ENCODE results near the gene DUSP9. TPM values are rescaled to one million over a fixed set of nuclear protein-coding genes. Genes with fewer than 3 reads are reported as not detected.

The DUSP9 gene
- total and polyA plus RNA-seq, 8 donors, result 0.10 to 0.56 (median 0.23) TPM; not detected in 1

GRCh38 chrX:153611298-153612095, 35.5 kb upstream of the DUSP9 start:
- Histone ChIP-seq H3K4me3 (no peak overlapping the region), H3K27ac (no peak overlapping the region), H3K4me1 (peaks cover 0 to 6% of the 10 kb centered on the region in 2 donors), H3K36me3 (no peaks in the 10 kb centered on the region), H3K27me3 (peaks cover 0 to 22% of the 10 kb centered on the region in 2 donors), H3K9me3 (no peaks in the 10 kb centered on the region)
- intact Hi-C loops (cut with DNase I), result no loop called here
- DNase-seq (no peak), ATAC-seq (no peak)
- TF ChIP-seq CTCF (IDR thresholded peaks at IDR 0.05), result no peak

- intact Hi-C loops (cut with DNase I), result no loop called here
- no peak overlapping the region for H3K27ac ChIP-seq
- DNase-seq (no peak), ATAC-seq (no peak)
- H3K36me3 ChIP-seq, result no peaks in the 10 kb centered on the region
- peaks cover 0 to 22% of the 10 kb centered on the region in 2 donors for H3K27me3 ChIP-seq
- no peaks in the 10 kb centered on the region for H3K9me3 ChIP-seq
- no peak for TF ChIP-seq CTCF (IDR thresholded peaks at IDR 0.05)
- no peak overlapping the region for H3K4me3 ChIP-seq
- H3K4me1 ChIP-seq, result peaks cover 0 to 6% of the 10 kb centered on the region in 2 donors
These were observed 34.6 kb upstream of the DUSP9 start for GRCh38 chrX:153612413-153612812.

- DNase-seq (no peak), ATAC-seq (no peak)
- no peak for TF ChIP-seq CTCF (IDR thresholded peaks at IDR 0.05)
- Histone ChIP-seq H3K4me3 (no peak overlapping the region), H3K27me3 (peaks cover 0 to 29% of the 10 kb centered on the region in 2 donors), H3K9me3 (no peaks in the 10 kb centered on the region), H3K4me1 (peaks cover 0 to 6% of the 10 kb centered on the region in 2 donors), H3K36me3 (no peaks in the 10 kb centered on the region), H3K27ac (no peak overlapping the region)
- intact Hi-C loops (cut with DNase I), result no loop called here
These were observed 32.2 kb upstream of the DUSP9 start for GRCh38 chrX:153614818-153615217.

GRCh38 chrX:153620576-153620975, 26.4 kb upstream of the DUSP9 start:
- no peak for DNase-seq
- no peak for TF ChIP-seq CTCF (IDR thresholded peaks at IDR 0.05)
- Histone ChIP-seq H3K36me3 (no peaks in the 10 kb centered on the region), H3K4me1 (no peaks in the 10 kb centered on the region), H3K4me3 (no peak overlapping the region), H3K27me3 (peaks cover 0 to 7% of the 10 kb centered on the region in 2 donors), H3K27ac (no peak overlapping the region), H3K9me3 (no peaks in the 10 kb centered on the region)
- no peak for ATAC-seq
- intact Hi-C loops (cut with DNase I), result no loop called here

GRCh38 chrX:153621949-153622598, 24.9 kb upstream of the DUSP9 start:
- H3K4me3 ChIP-seq, result no peak overlapping the region

More at GRCh38 chrX:153621949-153622598, 24.9 kb upstream of the DUSP9 start:
- DNase-seq (peak in 1 of 4 donors; percentile 19), ATAC-seq (no peak)
- intact Hi-C loops (cut with DNase I), result no loop called here
- H3K27ac ChIP-seq, result no peak overlapping the region
- no peak for TF ChIP-seq CTCF (IDR thresholded peaks at IDR 0.05)
- no peaks in the 10 kb centered on the region for H3K36me3 ChIP-seq
- H3K27me3 ChIP-seq, result peaks cover 0 to 7% of the 10 kb centered on the region in 2 donors
- H3K9me3 ChIP-seq, result no peaks in the 10 kb centered on the region
- no peaks in the 10 kb centered on the region for H3K4me1 ChIP-seq
